ENCODE results near the gene FAM168A.

DNA sequence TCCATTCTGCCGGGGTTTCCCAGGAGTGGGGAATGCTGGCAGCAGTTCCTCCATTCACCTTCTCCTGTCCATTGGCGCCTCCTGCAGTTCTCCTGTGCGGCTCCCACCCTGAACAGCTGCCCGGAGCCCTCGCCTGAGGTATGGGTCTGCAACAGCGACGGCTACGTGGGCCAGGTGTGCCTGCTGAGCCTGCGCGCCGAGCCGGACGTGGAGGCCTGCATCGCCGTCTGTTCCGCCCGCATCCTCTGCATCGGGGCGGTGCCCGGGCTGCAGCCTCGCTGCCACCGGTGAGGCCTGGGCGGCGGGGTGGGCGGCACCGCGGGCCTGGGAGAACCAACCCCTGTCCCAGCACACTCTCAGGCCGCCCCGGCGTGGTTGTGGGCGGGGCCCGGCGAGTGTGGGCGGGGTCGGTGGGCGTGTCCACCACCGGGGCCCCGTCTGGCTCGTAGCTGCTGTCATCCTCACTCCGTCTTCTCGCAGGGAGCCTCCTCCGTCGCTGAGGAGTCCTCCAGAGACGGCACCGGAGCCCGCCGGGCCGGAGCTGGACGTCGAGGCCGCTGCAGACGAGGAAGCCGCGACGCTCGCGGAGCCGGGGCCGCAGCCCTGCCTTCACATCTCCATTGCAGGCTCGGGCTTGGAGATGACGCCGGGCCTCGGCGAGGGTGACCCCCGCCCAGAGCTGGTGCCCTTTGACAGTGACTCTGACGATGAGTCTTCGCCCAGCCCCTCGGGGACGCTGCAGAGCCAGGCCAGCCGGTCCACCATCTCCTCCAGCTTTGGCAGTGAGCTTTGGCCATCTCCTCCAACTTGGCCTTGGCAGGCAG, 235.7 kb downstream of the FAM168A start:
- no peak for TF ChIP-seq POLR2A (IDR thresholded peaks at IDR 0.05)
- TF ChIP-seq, protein P1, sequence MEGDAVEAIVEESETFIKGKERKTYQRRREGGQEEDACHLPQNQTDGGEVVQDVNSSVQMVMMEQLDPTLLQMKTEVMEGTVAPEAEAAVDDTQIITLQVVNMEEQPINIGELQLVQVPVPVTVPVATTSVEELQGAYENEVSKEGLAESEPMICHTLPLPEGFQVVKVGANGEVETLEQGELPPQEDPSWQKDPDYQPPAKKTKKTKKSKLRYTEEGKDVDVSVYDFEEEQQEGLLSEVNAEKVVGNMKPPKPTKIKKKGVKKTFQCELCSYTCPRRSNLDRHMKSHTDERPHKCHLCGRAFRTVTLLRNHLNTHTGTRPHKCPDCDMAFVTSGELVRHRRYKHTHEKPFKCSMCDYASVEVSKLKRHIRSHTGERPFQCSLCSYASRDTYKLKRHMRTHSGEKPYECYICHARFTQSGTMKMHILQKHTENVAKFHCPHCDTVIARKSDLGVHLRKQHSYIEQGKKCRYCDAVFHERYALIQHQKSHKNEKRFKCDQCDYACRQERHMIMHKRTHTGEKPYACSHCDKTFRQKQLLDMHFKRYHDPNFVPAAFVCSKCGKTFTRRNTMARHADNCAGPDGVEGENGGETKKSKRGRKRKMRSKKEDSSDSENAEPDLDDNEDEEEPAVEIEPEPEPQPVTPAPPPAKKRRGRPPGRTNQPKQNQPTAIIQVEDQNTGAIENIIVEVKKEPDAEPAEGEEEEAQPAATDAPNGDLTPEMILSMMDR (IDR thresholded peaks at IDR 0.05), result no peak

Measured in Peyer's patch (tissue), 4 donors.